GM12878 (cell line): ENCODE results near the gene LMTK2. TPM values are rescaled to one million over a fixed set of nuclear protein-coding genes. Genes with fewer than 3 reads are reported as not detected.

Experiments
- DPF2 ChIP-seq: fragments of 450-650 bp; IDR thresholded peaks from 2 replicates; pipeline ENCODE4 v1.6.1; 2017; ENCODE audit warnings: mild to moderate bottlenecking
- FOS ChIP-seq: IDR thresholded peaks from 3 replicates; pipeline ENCODE4 v1.6.1; 2011; ENCODE audit warnings: borderline replicate concordance; ENCODE audit not compliant: insufficient read length; ENCODE audit errors: extremely low read depth
- FOXM1 ChIP-seq: IDR thresholded peaks from 2 replicates; pipeline ENCODE4 v1.6.1; 2012; ENCODE audit warnings: low read depth, mild to moderate bottlenecking, inconsistent platforms, low read length, moderate library complexity
- HDGF ChIP-seq: fragments of 450-650 bp; IDR thresholded peaks from 2 replicates; pipeline ENCODE4 v1.6.1; 2016; ENCODE audit warnings: antibody characterized with exemption
- NKRF ChIP-seq: fragments of 450-650 bp; conservative IDR thresholded peaks from 2 replicates; pipeline ENCODE4 v1.6.1; 2017; ENCODE audit warnings: mild to moderate bottlenecking, moderate library complexity
- NR2F1 ChIP-seq: fragments of 450-650 bp; conservative IDR thresholded peaks from 2 replicates; pipeline ENCODE4 v1.6.1; 2017; ENCODE audit warnings: mild to moderate bottlenecking
- POLR2AphosphoS2 ChIP-seq: IDR thresholded peaks from 2 replicates; pipeline ENCODE4 v1.6.1; 2011; ENCODE audit warnings: low read depth, mild to moderate bottlenecking, low read length, improper control_type of control experiment, moderate library complexity
- POU2F2 ChIP-seq: IDR thresholded peaks from 3 replicates; pipeline ENCODE4 v1.6.1; 2011; ENCODE audit warnings: low read depth, mild to moderate bottlenecking, low read length, borderline replicate concordance
- RB1 ChIP-seq: fragments of 450-650 bp; formaldehyde crosslinking; IDR thresholded peaks from 2 replicates; pipeline ENCODE4 v1.6.1; 2017; ENCODE audit warnings: mild to moderate bottlenecking, borderline replicate concordance
- SIX5 ChIP-seq: IDR thresholded peaks from 2 replicates; pipeline ENCODE4 v1.6.1; 2011; ENCODE audit warnings: mild to moderate bottlenecking, low read depth, low read length, moderate library complexity; ENCODE audit not compliant: severe bottlenecking
- polyA plus RNA-seq, 11 experiments: library from polyadenylated mRNA; depleted of rRNA in 4 of 11; unstranded in 6 of 11; stranded (reverse) in 5 of 11; fragments of >200 nt; fragmentation: Nextera tagmentation in 4 of 11; fragmentation: Illumina TruSeq in 1 of 11; extraction: Ambion mirVana in 4 of 11; extraction: Trizol in 1 of 11; gene quantifications; 1 replicate in 1 of 11; 2 replicates in 10 of 11; pipeline versions ENCODE4 v1.2.1 to v1.2.3, GENCODE V29; 2011 to 2016; ENCODE audit warnings: inconsistent platforms in 2 of 11, missing spikeins in 2 of 11, low read depth in 1 of 11
- total RNA-seq, 4 experiments: library from RNA; depleted of rRNA in 3 of 4; stranded (reverse); fragments of >200 nt in 3 of 4; fragmentation: Illumina TruSeq in 1 of 4; extraction: Trizol in 1 of 4; gene quantifications; 2 replicates each; pipeline versions ENCODE4 v1.2.1 to v1.2.3, GENCODE V29; 2013 to 2021
- TF ChIP-seq, protein P1 (sequence below): fragments of 450-650 bp; IDR thresholded peaks from 2 replicates; pipeline ENCODE4 v1.6.1; 2018; ENCODE audit warnings: borderline replicate concordance, mild to moderate bottlenecking; ENCODE audit not compliant: partially characterized antibody
- TF ChIP-seq, protein P2 (sequence below): fragments of 450-650 bp; IDR thresholded peaks from 2 replicates; pipeline ENCODE4 v1.6.1; 2016; ENCODE audit warnings: mild to moderate bottlenecking

Gene LMTK2
- total and polyA plus RNA-seq, 10 of the 15 experiments (the other 5 are each of a cell fraction or from before 2014, with no cell fraction given) = 0.68 to 8.7 (median 4.6) TPM

DNA sequence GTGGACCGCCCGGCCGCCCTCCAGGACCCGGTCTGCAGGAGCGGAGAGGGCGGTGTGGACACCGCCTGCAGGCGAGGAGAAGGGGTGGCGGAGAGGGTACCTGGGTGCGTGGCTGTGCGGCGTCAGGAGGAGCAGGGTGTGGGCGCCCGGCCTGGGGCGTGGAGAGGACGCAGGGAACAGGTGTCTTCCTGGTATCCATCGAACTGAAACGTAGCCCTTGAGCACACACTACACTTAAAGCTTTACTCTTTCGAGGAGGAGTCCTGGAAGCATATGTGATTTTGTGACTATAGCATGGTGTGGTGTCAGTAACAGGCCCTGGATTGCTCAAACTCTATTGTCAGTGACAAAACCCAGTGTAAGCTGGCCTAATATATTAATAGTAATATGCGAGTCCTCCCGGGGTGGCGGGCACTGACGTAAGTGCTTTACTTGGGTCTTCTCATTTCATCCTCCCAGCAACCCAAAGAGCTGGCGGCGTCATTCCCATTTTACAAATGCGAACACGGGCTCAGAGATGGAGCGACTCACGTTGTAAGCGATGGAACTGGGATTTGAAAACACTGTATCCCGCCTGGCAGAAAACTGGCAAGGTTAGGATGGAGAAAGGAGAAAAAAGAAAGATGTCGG lies 145.9 kb downstream of the LMTK2 start (continued):
- TF ChIP-seq, protein P1, sequence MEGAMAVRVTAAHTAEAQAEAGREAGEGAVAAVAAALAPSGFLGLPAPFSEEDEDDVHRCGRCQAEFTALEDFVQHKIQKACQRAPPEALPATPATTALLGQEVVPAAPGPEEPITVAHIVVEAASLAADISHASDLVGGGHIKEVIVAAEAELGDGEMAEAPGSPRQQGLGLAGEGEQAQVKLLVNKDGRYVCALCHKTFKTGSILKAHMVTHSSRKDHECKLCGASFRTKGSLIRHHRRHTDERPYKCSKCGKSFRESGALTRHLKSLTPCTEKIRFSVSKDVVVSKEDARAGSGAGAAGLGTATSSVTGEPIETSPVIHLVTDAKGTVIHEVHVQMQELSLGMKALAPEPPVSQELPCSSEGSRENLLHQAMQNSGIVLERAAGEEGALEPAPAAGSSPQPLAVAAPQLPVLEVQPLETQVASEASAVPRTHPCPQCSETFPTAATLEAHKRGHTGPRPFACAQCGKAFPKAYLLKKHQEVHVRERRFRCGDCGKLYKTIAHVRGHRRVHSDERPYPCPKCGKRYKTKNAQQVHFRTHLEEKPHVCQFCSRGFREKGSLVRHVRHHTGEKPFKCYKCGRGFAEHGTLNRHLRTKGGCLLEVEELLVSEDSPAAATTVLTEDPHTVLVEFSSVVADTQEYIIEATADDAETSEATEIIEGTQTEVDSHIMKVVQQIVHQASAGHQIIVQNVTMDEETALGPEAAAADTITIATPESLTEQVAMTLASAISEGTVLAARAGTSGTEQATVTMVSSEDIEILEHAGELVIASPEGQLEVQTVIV = no peak
- TF ChIP-seq, protein P2, sequence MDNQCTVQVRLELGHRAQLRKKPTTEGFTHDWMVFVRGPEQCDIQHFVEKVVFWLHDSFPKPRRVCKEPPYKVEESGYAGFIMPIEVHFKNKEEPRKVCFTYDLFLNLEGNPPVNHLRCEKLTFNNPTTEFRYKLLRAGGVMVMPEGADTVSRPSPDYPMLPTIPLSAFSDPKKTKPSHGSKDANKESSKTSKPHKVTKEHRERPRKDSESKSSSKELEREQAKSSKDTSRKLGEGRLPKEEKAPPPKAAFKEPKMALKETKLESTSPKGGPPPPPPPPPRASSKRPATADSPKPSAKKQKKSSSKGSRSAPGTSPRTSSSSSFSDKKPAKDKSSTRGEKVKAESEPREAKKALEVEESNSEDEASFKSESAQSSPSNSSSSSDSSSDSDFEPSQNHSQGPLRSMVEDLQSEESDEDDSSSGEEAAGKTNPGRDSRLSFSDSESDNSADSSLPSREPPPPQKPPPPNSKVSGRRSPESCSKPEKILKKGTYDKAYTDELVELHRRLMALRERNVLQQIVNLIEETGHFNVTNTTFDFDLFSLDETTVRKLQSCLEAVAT = peak; percentile 71; the same call in 1 of the 2 replicates
- TF ChIP-seq POLR2AphosphoS2 (no peak), SIX5 (no peak), POU2F2 (no peak), FOS (no peak), NKRF (peak; percentile 63; the same call in 1 of the 2 replicates), DPF2 (0 out of 2 replicates have a peak, but pooled peaks have one; percentile 38), HDGF (peak; percentile 13; the same call in 1 of the 2 replicates), FOXM1 (no peak), RB1 (0 out of 2 replicates have a peak, but pooled peaks have one; percentile 5), NR2F1 (no peak)
